DOHH2 (cell line): ENCODE data around the gene TES.

Experiments
- H3F3A ChIP-seq: fragments of 200-600 bp; sonication (generic), shearing (Covaris generic); 2 replicates; pipeline ENCODE4 v1.6.0; 2016; ENCODE audit warnings: antibody characterized with exemption, mild to moderate bottlenecking; ENCODE audit not compliant: control insufficient read depth, insufficient read depth
- H3K27ac ChIP-seq: fragments of 200-600 bp; sonication (generic); 2 replicates; pipeline ENCODE4 v1.5.1; 2014; ENCODE audit warnings: low read depth, mild to moderate bottlenecking, low read length, moderate library complexity
- H3K27me3 ChIP-seq: fragments of 200-600 bp; sonication (generic); 2 replicates; pipeline ENCODE4 v1.6.1; 2014; ENCODE audit warnings: mild to moderate bottlenecking, low read length, mixed read lengths; ENCODE audit not compliant: control insufficient read depth
- H3K36me3 ChIP-seq: fragments of 200-600 bp; sonication (generic); 2 replicates; pipeline ENCODE4 v1.6.1; 2014; ENCODE audit warnings: mild to moderate bottlenecking, low read length, moderate library complexity, mixed read lengths; ENCODE audit not compliant: control insufficient read depth
- H3K4me1 ChIP-seq: fragments of 200-600 bp; sonication (generic); 2 replicates; pipeline ENCODE4 v1.6.1; 2014; ENCODE audit warnings: mild to moderate bottlenecking, low read length, mixed read lengths; ENCODE audit not compliant: control insufficient read depth
- H3K4me2 ChIP-seq: fragments of 200-600 bp; sonication (generic); 2 replicates; pipeline ENCODE4 v1.6.0; 2014; ENCODE audit warnings: mild to moderate bottlenecking, low read length, moderate library complexity
- H3K4me3 ChIP-seq: fragments of 200-600 bp; sonication (generic); 2 replicates; pipeline ENCODE4 v1.5.1; 2014; ENCODE audit warnings: mild to moderate bottlenecking, low read length, mixed read lengths
- H3K79me2 ChIP-seq: fragments of 200-600 bp; sonication (generic); 2 replicates; pipeline ENCODE4 v1.6.1; 2014; ENCODE audit warnings: mild to moderate bottlenecking, low read length, mixed read lengths; ENCODE audit not compliant: control insufficient read depth
- H3K9me2 ChIP-seq: fragments of 200-600 bp; sonication (generic); replicated peaks from 2 replicates; pipeline ENCODE4 v1.6.1; 2014; ENCODE audit warnings: mild to moderate bottlenecking, low read length, mixed read lengths; ENCODE audit not compliant: control insufficient read depth
- H3K9me3 ChIP-seq: fragments of 200-600 bp; sonication (generic); 2 replicates; pipeline ENCODE4 v1.6.1; 2014; ENCODE audit warnings: antibody characterized with exemption, low read length, mixed read lengths; ENCODE audit not compliant: control insufficient read depth, insufficient read depth
- H4K20me1 ChIP-seq: fragments of 200-600 bp; sonication (generic); 2 replicates; pipeline ENCODE4 v1.6.0; 2014; ENCODE audit warnings: low read depth, mild to moderate bottlenecking, antibody characterized with exemption, low read length, moderate library complexity; ENCODE audit not compliant: control insufficient read depth, insufficient read depth
- EZH2phosphoT487 ChIP-seq: fragments of 200-600 bp; sonication (generic); IDR thresholded peaks from 2 replicates; pipeline ENCODE4 v1.6.1; 2017; ENCODE audit warnings: borderline replicate concordance, mild to moderate bottlenecking, antibody characterized with exemption, low read length, moderate library complexity, mixed read lengths
- TF ChIP-seq, protein P1 (sequence below): fragments of 200-600 bp; sonication (generic); IDR thresholded peaks from one replicate; pipeline ENCODE4 v1.5.1; 2014; ENCODE audit warnings: antibody characterized with exemption, mild to moderate bottlenecking, low read depth, low read length; ENCODE audit not compliant: poor library complexity, severe bottlenecking

TES gene

DNA sequence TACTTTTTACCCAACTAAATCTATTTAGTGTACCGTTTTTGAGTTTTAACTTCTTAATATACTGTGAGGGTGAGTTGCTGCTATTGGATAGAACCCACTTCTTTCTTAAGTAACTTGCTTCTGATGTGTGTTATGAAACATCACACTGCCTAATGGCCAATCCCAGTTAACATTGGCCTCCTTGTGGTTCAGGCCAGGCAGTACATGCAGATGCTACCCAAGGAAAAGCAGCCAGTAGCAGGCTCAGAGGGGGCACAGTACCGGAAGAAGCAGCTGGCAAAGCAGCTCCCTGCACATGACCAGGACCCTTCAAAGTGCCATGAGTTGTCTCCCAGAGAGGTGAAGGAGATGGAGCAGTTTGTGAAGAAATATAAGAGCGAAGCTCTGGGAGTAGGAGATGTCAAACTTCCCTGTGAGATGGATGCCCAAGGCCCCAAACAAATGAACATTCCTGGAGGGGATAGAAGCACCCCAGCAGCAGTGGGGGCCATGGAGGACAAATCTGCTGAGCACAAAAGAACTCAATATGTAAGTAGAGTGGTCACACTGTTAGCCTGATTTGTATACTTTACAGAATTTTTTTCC lies 39.7 kb downstream of the TES start:
- no peaks in the 10 kb centered on the region for H4K20me1 ChIP-seq
- no peak overlapping the region for H3K4me2 ChIP-seq
- no peak overlapping the region for H3K27ac ChIP-seq
- H3K36me3 ChIP-seq, result peaks cover 32% of the 10 kb centered on the region
- H3K9me2 ChIP-seq, result no peaks in the 10 kb centered on the region
- no peak overlapping the region for H3K4me3 ChIP-seq
- H3K79me2 ChIP-seq, result no peaks in the 10 kb centered on the region
- no peaks in the 10 kb centered on the region for H3K9me3 ChIP-seq
- H3F3A ChIP-seq, result no peaks in the 10 kb centered on the region
- no peaks in the 10 kb centered on the region for H3K4me1 ChIP-seq
- no peaks in the 10 kb centered on the region for H3K27me3 ChIP-seq
- TF ChIP-seq, protein P1, sequence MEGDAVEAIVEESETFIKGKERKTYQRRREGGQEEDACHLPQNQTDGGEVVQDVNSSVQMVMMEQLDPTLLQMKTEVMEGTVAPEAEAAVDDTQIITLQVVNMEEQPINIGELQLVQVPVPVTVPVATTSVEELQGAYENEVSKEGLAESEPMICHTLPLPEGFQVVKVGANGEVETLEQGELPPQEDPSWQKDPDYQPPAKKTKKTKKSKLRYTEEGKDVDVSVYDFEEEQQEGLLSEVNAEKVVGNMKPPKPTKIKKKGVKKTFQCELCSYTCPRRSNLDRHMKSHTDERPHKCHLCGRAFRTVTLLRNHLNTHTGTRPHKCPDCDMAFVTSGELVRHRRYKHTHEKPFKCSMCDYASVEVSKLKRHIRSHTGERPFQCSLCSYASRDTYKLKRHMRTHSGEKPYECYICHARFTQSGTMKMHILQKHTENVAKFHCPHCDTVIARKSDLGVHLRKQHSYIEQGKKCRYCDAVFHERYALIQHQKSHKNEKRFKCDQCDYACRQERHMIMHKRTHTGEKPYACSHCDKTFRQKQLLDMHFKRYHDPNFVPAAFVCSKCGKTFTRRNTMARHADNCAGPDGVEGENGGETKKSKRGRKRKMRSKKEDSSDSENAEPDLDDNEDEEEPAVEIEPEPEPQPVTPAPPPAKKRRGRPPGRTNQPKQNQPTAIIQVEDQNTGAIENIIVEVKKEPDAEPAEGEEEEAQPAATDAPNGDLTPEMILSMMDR, result peak; percentile 28
- no peak for TF ChIP-seq EZH2phosphoT487

DNA sequence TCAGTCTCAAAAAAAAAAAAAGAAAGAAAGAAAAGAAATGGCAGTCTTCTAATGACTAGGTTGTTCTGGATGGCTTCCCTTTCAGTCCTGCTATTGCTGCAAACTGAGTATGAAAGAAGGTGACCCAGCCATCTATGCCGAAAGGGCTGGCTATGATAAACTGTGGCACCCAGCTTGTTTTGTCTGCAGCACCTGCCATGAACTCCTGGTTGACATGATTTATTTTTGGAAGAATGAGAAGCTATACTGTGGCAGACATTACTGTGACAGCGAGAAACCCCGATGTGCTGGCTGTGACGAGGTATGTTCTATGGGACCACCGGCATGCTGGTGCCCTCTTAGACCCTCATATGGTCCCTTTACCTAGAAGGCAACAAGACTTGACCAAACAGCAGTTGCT lies 41.3 kb downstream of the TES start:
- no peak overlapping the region for H3K4me2 ChIP-seq

DNA sequence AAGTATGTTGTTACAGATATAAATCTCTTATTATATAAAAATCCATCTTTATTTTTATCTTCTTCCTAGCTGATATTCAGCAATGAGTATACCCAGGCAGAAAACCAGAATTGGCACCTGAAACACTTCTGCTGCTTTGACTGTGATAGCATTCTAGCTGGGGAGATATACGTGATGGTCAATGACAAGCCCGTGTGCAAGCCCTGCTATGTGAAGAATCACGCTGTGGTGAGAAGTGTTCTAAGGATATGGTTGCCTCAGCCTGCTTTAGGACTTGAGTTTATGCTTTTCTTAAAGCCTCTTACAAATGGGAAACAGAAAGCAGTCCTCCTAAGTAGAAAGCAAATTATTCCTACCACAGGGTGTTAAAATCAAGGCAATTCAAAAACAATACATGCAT lies 41.9 kb downstream of the TES start:
- Histone ChIP-seq H4K20me1 (no peaks in the 10 kb centered on the region), H3K27me3 (no peaks in the 10 kb centered on the region), H3K36me3 (peaks cover 34% of the 10 kb centered on the region), H3K9me2 (no peaks in the 10 kb centered on the region), H3K79me2 (no peaks in the 10 kb centered on the region), H3K4me1 (no peaks in the 10 kb centered on the region), H3K27ac (no peak overlapping the region), H3K9me3 (no peaks in the 10 kb centered on the region), H3F3A (no peaks in the 10 kb centered on the region), H3K4me2 (no peak overlapping the region), H3K4me3 (no peak overlapping the region)
- TF ChIP-seq, protein P1, result no peak
- TF ChIP-seq EZH2phosphoT487, result no peak

More for the DNA sequence above, 41.3 kb downstream of the TES start:
- no peaks in the 10 kb centered on the region for H3F3A ChIP-seq
- H3K27ac ChIP-seq, result no peak overlapping the region
- H3K9me3 ChIP-seq, result no peaks in the 10 kb centered on the region
- no peaks in the 10 kb centered on the region for H4K20me1 ChIP-seq
- no peaks in the 10 kb centered on the region for H3K9me2 ChIP-seq
- no peak for TF ChIP-seq EZH2phosphoT487
- TF ChIP-seq, protein P1, result no peak
- no peaks in the 10 kb centered on the region for H3K79me2 ChIP-seq
- H3K4me1 ChIP-seq, result no peaks in the 10 kb centered on the region
- H3K36me3 ChIP-seq, result peaks cover 32% of the 10 kb centered on the region
- no peak overlapping the region for H3K4me3 ChIP-seq
- no peaks in the 10 kb centered on the region for H3K27me3 ChIP-seq
